ENCODE measurements around the gene ADCK1. TPM values are rescaled to one million over a fixed set of nuclear protein-coding genes. Genes with fewer than 3 reads are reported as not detected.

Gene ADCK1
- total and polyA plus RNA-seq, 2 experiments from 2014 or later: 6.7 to 11.2 TPM

- Histone ChIP-seq H3K4me1 (ENCODE audit: insufficient read depth) (no peaks in the 10 kb centered on the region), H3K27me3 (ENCODE audit: insufficient read depth) (no peaks in the 10 kb centered on the region), H3K79me2 (replicated peaks; ENCODE audit: insufficient read depth) (no peaks in the 10 kb centered on the region), H3K4me3 (no peak overlapping the region), H2AFZ (no peak overlapping the region), H3K4me2 (no peak overlapping the region), H3F3A (replicated peaks; ENCODE audit: low read depth) (no peaks in the 10 kb centered on the region), H3K27ac (ENCODE audit: low read depth) (no peak overlapping the region), H3K9me2 (ENCODE audit: insufficient read depth) (no peaks in the 10 kb centered on the region), H4K20me1 (replicated peaks; ENCODE audit: insufficient read depth) (no peaks in the 10 kb centered on the region), H3K36me3 (ENCODE audit: insufficient read depth) (no peaks in the 10 kb centered on the region)
- peak; percentile 59 for ATAC-seq
- no peaks in the 10 kb centered on the region for H3K4me1 Mint-ChIP-seq
- no peak overlapping the region for H3K4me3 Mint-ChIP-seq
- H3K27ac Mint-ChIP-seq: no peak overlapping the region
- peaks cover 2% of the 10 kb centered on the region; the same call in 1 of the 3 replicates for H3K36me3 Mint-ChIP-seq (ENCODE audit: low read depth)
- TF ChIP-seq CTCF (conservative IDR thresholded peaks at IDR 0.05; ENCODE audit: low read depth in 2 of 2): no peak
- no peak for TF ChIP-seq REST (IDR thresholded peaks at IDR 0.05; ENCODE audit: unreplicated experiment)
- no peak for TF ChIP-seq CREB1 (CRISPR knock-in tag; IDR thresholded peaks at IDR 0.05; ENCODE audit: low read depth)
- no peak for TF ChIP-seq EZH2phosphoT487 (IDR thresholded peaks at IDR 0.05; ENCODE audit: unreplicated experiment)
- TF ChIP-seq ZNF462 (CRISPR knock-in tag; IDR thresholded peaks at IDR 0.05): no peak
- TF ChIP-seq NANOG (IDR thresholded peaks at IDR 0.05; ENCODE audit: borderline replicate concordance): no peak
- no peak for TF ChIP-seq STAT1 (IDR thresholded peaks at IDR 0.05; ENCODE audit: unreplicated experiment)
- TF ChIP-seq POLR2AphosphoS5 (IDR thresholded peaks at IDR 0.05; ENCODE audit: low read depth): no peak
- no peak for TF ChIP-seq ZNF331 (CRISPR knock-in tag; IDR thresholded peaks at IDR 0.05; ENCODE audit: low read depth)
- TF ChIP-seq EZH2 (IDR thresholded peaks at IDR 0.05; ENCODE audit: low read depth, unreplicated experiment): no peak
- TF ChIP-seq JUNB (IDR thresholded peaks at IDR 0.05; ENCODE audit: unreplicated experiment): no peak
- TF ChIP-seq ETS1 (IDR thresholded peaks at IDR 0.05): no peak
- TF ChIP-seq ZNF114 (CRISPR knock-in tag; IDR thresholded peaks at IDR 0.05): no peak
- DNase-seq (ENCODE audit: low spot score): peak; percentile 9
- H3K9me3 Mint-ChIP-seq: no peaks in the 10 kb centered on the region
- peaks cover 2% of the 10 kb centered on the region for H3K27me3 Mint-ChIP-seq (ENCODE audit: insufficient read depth, low read depth, poor library complexity)
Measured at GRCh38 chr14:77822307-77822706, 22.4 kb downstream of the ADCK1 start.
